NCI-H1417 treated with DMSO at 0.1 percent for 48 hours (cell line): ENCODE measurements around the gene GRB10.

Experiments
- DNase-seq: peaks from one replicate; lab custom pipeline; 2025; lab: John Stamatoyannopoulos, UW

GRB10 gene

DNA sequence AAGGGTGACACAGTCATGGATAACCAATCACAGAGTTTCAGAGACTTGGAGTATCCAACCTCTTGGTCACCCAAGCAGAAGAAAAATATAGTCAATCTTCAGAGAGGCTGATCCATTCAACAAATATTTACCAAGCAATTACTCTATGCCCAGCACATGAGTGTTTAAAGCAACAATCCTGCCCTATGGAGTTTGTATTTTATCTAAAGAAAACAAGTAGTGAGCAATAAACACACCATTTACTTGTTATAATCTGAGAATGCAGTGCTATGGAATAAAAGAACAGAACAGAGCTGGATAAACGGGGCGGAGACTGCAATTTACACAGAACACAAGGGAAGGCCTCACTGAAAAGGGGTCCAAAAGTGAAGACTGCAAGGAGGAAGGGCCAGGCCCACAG lies 63.8 kb downstream of the GRB10 start:
- DNase-seq, result peak; percentile 53

DNA sequence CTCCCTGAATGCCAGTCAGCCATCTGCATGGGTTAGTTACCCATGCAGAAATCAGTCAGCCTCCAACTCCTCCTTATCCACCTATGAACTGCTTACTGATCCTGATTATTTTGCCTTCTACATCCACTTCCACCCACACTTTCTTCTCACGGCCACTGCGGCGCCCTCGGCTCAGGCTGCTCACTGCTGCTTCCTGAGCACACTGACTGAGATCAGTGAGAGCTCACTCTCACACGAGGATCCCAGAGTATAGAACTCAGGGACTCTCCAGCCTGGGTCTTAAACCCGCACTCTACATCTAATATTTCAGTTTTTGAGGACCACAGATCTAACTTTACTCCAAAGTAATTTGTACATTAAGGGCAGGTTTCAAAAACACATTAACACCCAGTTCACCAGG lies 64.4 kb downstream of the GRB10 start:
- DNase-seq, result peak; percentile 53

- no peak for DNase-seq
Measured at GRCh38 chr7:50717181-50717580, 65.5 kb downstream of the GRB10 start.

DNA sequence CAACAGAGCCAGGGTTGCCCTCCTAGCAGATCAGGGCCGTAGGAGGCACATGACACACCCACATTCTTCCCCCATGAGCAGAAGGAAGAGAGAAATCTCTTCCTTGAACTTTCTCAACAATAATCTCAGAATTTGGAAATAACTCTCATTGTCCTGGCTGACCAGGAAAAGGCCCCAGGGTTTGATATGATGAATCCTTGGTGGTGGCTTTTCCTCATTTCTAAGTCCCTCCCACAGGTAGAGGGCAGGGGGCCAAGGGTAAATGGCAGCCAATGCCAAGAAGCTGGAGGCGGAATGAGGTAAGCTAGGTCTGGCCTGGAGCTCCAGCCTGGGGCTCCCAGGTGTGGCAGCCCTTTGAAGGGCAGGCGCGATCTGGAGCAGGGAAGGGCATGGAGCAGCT lies 67.8 kb downstream of the GRB10 start:
- DNase-seq, result no peak

DNA sequence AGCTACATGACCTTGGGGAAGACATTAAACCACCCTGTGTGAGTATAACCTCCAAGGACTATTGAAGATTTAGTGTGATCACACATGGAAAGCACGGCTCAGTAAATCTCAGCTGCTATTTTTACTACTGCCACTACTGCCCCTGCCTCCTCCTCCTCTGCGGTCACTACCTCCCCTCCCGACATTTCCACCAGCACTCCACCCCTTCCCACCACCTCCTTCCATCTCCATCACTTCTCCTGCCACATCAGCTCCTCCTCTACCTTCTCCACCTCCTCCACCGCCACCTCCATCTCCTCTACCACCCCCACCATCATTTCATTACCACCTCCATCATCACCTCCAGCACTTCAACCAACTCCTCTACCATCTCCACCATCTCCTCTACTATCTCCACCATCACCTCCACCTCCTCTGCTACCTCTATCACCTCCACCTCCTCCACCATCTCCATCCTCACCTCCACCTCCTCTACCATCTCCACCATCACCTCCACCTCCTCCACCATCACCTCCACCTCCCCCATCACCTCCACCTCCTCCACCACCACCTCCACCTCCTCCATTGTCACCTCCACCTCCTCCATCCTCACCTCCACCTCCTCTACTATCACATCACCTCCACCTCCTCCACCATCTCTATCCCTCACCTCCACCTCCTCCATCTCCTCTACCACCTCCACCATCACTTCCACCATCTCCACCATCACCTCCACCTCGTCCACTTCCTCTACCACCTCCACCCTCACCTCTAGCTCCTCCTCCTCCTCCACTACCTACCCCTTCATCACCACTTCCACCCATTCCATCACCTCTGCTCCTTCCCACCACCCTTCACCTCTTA lies 69.4 kb downstream of the GRB10 start:
- no peak for DNase-seq

DNA sequence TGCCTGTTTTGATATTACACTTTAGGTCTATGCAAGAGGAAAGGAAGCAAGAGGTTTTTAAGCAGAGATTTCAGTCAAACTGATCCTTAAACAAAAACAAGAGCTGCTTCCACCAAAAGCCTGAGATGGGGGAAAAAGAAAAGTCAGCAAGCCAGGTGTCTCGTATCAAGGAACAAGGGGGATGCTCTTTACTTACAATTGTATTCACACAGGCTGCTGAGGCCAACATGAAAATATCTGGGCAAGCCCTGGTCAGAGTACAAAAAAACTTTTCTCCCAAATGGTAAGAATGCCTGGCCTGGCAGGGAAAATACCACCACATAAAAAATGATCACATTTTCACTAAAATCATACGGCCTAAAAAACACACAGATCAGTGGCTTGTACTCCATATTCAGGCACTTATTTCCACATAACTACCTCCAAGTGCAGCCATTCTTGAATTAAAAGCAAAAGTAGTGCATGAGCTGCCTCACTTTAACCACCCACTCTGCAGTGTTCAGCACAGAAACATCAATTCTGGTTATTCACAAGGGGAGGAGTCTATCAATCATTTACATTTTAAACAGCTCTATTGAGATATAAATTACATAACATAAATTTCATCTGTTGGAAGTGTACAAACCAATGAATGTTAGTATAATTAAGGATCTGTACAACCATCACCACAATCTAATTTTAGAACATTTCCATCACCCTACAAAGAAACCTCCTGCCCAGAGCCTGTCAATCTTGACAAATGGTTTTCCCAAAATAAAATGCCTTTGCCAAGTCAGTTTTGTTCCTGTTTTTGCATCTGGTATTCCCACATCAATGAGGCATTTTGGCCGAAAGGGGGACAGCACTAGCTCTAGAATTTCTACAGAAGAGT lies 70.2 kb downstream of the GRB10 start:
- DNase-seq, result no peak

GRCh38 chr7:50711271-50712175 lies 71.2 kb downstream of the GRB10 start:
- DNase-seq, result no peak

- DNase-seq, result no peak
Measured at GRCh38 chr7:50710441-50711154, 72.1 kb downstream of the GRB10 start.

DNA sequence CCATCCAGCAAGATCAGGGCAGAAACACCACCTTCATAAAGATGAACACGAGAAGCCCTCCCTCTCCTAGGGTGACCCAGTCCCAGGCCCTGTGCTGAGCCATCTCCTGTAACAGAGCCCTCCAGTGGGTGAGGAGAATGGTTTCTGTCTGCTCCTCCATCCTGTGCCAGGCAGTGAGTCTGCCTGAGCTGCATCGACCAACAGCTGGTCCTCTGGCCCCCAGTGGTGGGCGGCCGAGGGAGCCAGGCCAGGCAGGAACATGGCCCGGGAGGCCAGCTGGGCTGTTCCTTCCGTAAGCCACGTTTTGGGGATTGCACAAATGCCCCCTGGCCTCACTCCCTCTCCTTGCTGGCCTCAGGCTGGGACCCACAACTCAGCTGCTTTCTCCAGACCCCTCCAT lies 73.5 kb downstream of the GRB10 start:
- no peak for DNase-seq

DNA sequence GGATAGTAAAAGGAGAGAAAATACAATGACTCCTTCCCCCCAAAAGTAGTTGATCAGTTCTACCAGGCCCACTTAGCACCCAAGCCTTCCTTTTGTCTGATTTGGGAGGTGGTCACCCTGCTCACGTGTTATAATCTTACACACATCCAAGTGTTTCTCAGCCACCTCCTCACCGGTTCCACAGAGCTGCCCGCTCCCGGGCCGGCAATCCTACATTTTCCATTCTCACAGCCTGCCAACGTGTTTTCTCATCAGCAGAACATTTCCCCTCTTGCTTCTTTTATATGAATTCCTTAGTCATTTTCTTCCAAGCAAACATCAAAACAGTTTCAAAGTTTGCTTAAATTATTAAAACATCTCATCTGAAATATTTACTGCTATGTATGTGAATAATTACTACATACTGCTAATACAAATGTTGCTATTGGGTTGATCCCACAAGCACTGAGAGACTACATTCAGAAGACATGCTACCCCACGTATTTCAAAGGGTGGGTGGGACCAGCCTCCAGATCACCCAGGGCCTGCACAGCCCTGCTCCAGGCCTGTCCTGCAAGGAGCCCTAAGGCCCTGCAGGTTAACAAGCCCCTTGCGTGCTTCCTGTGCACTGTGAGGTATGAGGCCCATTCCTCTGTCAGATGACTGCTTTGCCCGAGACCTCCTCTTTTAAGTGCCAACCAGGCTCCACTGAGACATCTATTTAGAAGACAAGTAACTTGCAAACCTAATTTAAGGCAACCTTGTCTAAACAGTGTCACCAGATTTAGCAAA lies 75.3 kb downstream of the GRB10 start:
- no peak for DNase-seq

DNA sequence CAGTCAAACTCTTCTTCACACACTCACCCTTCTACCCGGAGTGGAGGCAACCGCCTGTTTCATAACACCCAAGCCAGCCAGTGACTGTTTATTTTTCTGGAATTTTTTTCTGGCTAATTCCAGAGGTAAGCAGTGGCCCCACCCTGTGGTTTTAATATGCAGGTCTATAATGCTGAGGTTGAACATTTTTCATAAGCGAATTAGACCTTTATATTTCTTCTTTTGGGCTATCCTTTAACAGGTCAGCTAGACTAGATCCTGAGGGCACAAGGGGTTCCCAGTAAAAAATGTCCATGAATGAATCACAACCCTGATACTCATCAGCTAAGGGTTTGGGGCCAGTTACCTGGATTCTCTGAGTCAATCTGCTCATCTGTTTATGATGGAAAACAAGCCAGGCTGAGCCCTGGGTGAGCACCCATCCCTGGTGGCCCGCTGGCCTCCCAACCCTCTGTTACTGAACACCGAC lies 76.2 kb downstream of the GRB10 start:
- DNase-seq, result no peak

- no peak for DNase-seq
Measured at GRCh38 chr7:50704844-50705243, 77.9 kb downstream of the GRB10 start.

GRCh38 chr7:50703654-50704053 lies 79.0 kb downstream of the GRB10 start:
- DNase-seq, result no peak

DNA sequence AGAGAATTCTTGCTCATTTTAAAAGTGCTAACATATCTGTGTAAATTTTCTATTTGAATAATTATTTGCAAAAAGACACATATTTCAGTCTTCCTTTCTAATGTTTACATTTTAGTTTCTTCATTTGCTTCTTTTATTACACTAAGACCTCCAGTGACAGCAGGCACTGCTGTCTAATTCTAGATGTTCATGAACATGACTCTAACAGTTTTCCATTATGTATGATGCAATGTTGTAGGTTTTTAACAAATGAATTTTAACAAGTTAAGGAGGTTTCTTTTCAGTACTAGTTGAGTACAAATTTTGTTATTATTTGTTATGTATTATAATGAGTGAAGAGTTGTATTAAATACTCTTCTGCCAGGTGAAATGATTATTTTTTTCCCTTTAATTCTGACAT lies 83.6 kb downstream of the GRB10 start:
- DNase-seq, result no peak

GRCh38 chr7:50697748-50698147 lies 84.9 kb downstream of the GRB10 start:
- no peak for DNase-seq

GRCh38 chr7:50696810-50697582 lies 85.7 kb downstream of the GRB10 start:
- no peak for DNase-seq

DNA sequence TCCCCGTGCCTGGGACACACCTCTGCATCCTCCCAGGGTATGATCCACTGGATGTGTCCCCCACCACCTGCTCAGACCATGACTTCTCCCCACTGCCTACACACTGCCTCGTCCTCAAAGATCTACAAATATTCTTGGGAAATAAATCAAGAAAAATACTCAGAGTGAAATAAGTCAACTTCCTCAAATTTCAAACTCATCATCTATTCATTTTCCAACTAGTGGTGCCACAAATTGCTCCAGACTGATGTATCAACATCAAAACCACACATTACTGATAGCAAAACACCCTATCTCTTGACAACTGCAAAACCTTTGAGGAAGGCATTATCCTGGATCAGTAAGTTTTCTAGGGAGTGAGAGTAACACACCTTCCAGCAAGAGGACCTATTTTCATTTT lies 87.7 kb downstream of the GRB10 start:
- DNase-seq, result no peak

DNA sequence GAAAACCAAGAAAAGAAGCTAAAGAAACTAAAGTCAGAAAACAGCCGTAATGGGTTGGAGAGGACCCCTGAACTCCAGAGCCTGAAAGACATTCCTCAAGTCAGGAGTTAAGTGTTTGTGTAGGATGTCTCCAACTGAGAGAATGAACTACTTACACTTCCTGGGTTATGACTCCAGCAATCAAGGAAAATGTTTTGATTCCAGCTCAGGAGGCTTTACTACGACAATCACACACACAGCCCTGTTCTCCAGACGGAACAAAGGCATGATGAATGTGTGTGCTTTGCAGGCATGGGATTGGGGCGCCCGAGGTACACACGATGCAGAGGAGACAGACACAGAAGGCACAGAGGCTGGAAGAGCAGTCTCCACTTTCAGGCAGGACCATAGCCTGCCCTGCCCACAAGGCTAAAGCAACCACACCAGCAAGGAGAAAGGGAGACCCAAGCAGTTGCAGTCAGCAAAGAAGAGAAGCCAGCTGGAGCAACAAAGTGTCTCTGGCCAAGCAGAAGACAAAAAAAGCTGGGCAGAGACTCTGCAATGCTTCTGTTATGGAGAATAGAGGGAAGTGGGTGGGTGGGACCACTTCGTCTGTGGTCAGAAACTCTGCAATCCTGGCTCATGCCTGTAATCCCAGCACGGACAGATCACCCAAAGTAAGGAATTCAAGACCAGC lies 89.1 kb downstream of the GRB10 start:
- no peak for DNase-seq

- DNase-seq, result no peak
Measured at GRCh38 chr7:50690541-50691011, 92.1 kb downstream of the GRB10 start.
